ENCODE data around the gene ZSCAN12. TPM values are rescaled to one million over a fixed set of nuclear protein-coding genes. Genes with fewer than 3 reads are reported as not detected.

Gene ZSCAN12
- total RNA-seq, 1 experiment from 2014 or later = 12.6 TPM

DNA sequence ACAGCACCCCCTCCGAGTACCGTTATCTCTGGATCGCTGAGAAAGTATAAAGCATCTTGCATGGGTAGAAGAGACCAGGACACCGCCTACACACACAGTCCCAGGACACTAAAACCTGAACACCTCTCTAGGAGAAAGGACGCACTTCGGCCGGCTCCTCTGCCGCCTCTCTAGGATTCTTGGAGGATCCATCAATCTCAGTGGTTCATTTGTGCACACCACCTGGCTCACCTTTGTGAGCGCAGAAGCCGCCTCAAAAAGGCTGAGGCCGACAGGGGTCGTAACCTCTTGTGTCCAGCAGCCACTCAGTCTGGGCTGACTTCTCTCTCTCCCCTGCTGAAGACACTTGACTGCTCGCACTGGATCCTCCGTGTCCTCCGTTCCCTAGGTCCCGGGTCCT lies 30.2 kb upstream of the ZSCAN12 start:
- no peaks in the 10 kb centered on the region for H3K23me2 ChIP-seq (ENCODE audit: insufficient read length, low read depth, low read length, poor library complexity, severe bottlenecking)
- Mint-ChIP-seq H3K27me3 (ENCODE audit: low read depth) (no peaks in the 10 kb centered on the region), H3K4me1 (no peaks in the 10 kb centered on the region), H3K9me3 (peaks cover 5 to 8% of the 10 kb centered on the region in 2 experiments; a peak in 2 of 5 replicates), H3K36me3 (ENCODE audit: insufficient read depth in 1 of 3, low read depth in 3 of 3) (peaks cover 16 to 26% (median 19%) of the 10 kb centered on the region in 3 experiments), H3K4me3 (no peak overlapping the region), H3K27ac (no peak overlapping the region)
- no CpG with 5 or more reads among the region's 16 CpGs for WGBS (ENCODE audit: extremely low coverage, insufficient read length, low lambda C conversion rate)
- H3K9me3 ChIP-seq (ENCODE audit: control insufficient read depth, low read depth, low read length) = no peaks in the 10 kb centered on the region
- H3K79me2 ChIP-seq (ENCODE audit: insufficient read depth, low read length) = no peaks in the 10 kb centered on the region
- peaks cover 2% of the 10 kb centered on the region for H3K79me1 ChIP-seq (ENCODE audit: insufficient read depth, low read depth, low read length, poor library complexity, severe bottlenecking)
- no peak overlapping the region for H3T11ph ChIP-seq (ENCODE audit: low read length)
- H4K91ac ChIP-seq (ENCODE audit: insufficient read length, low read depth, low read length) = no peak overlapping the region
- H4K20me1 ChIP-seq (ENCODE audit: control insufficient read depth, insufficient read depth, insufficient read length) = no peaks in the 10 kb centered on the region
- H3K27ac ChIP-seq (ENCODE audit: insufficient read length, low read depth, low read length) = no peak overlapping the region
- no peak overlapping the region for H3K18ac ChIP-seq (ENCODE audit: insufficient read length, low read depth, low read length)
- H4K5ac ChIP-seq (ENCODE audit: insufficient read length, low read depth, low read length) = no peak overlapping the region
- H3K27me3 ChIP-seq (ENCODE audit: insufficient read depth, low read length) = no peaks in the 10 kb centered on the region
- TF ChIP-seq, protein P1, sequence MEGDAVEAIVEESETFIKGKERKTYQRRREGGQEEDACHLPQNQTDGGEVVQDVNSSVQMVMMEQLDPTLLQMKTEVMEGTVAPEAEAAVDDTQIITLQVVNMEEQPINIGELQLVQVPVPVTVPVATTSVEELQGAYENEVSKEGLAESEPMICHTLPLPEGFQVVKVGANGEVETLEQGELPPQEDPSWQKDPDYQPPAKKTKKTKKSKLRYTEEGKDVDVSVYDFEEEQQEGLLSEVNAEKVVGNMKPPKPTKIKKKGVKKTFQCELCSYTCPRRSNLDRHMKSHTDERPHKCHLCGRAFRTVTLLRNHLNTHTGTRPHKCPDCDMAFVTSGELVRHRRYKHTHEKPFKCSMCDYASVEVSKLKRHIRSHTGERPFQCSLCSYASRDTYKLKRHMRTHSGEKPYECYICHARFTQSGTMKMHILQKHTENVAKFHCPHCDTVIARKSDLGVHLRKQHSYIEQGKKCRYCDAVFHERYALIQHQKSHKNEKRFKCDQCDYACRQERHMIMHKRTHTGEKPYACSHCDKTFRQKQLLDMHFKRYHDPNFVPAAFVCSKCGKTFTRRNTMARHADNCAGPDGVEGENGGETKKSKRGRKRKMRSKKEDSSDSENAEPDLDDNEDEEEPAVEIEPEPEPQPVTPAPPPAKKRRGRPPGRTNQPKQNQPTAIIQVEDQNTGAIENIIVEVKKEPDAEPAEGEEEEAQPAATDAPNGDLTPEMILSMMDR (conservative IDR thresholded peaks at IDR 0.05) = no peak
- H2BK20ac ChIP-seq (ENCODE audit: low read depth, low read length, poor library complexity, severe bottlenecking) = no peak overlapping the region
- no peaks in the 10 kb centered on the region for H3K4me1 ChIP-seq (ENCODE audit: insufficient read depth, low read length)
- H2BK5ac ChIP-seq (ENCODE audit: insufficient read length, low read length) = no peak overlapping the region
- no peak overlapping the region for H3K9ac ChIP-seq (ENCODE audit: extremely low read depth, insufficient read length, low read length)
- peak; percentile 34 for DNase-seq
- H3K23ac ChIP-seq (ENCODE audit: insufficient read length, low read depth, low read length) = no peak overlapping the region
- H3K4me2 ChIP-seq (ENCODE audit: insufficient read depth, insufficient read length, low read length) = no peak overlapping the region
- no peak overlapping the region for H2BK120ac ChIP-seq (ENCODE audit: low read depth, low read length, poor library complexity, severe bottlenecking)
- H2BK15ac ChIP-seq (ENCODE audit: low read depth, low read length) = 0 out of 2 replicates have a peak overlapping the region, but pooled peaks have one; percentile 44
- H3K14ac ChIP-seq (ENCODE audit: insufficient read depth, low read length) = no peak overlapping the region
- H3K4ac ChIP-seq (ENCODE audit: low read depth, low read length) = no peak overlapping the region
- no peak overlapping the region for H4K8ac ChIP-seq (replicated peaks; ENCODE audit: insufficient read length, low read depth, low read length)
- H2AFZ ChIP-seq (ENCODE audit: low read length) = no peak overlapping the region
- no peak overlapping the region for H2BK12ac ChIP-seq (ENCODE audit: insufficient read length, low read depth, low read length)
- H2AK5ac ChIP-seq (ENCODE audit: insufficient read length, low read length) = no peak overlapping the region
- H3K56ac ChIP-seq (ENCODE audit: insufficient read length, low read depth, low read length) = no peak overlapping the region

Measured in H9 (cell line).